ENCODE results near the gene RAB5B. TPM values are rescaled to one million over a fixed set of nuclear protein-coding genes. Genes with fewer than 3 reads are reported as not detected.

RAB5B gene
- polyA plus RNA-seq, 3 donors from 2014 or later: 54.6 to 80.6 (median 76.9) TPM

DNA sequence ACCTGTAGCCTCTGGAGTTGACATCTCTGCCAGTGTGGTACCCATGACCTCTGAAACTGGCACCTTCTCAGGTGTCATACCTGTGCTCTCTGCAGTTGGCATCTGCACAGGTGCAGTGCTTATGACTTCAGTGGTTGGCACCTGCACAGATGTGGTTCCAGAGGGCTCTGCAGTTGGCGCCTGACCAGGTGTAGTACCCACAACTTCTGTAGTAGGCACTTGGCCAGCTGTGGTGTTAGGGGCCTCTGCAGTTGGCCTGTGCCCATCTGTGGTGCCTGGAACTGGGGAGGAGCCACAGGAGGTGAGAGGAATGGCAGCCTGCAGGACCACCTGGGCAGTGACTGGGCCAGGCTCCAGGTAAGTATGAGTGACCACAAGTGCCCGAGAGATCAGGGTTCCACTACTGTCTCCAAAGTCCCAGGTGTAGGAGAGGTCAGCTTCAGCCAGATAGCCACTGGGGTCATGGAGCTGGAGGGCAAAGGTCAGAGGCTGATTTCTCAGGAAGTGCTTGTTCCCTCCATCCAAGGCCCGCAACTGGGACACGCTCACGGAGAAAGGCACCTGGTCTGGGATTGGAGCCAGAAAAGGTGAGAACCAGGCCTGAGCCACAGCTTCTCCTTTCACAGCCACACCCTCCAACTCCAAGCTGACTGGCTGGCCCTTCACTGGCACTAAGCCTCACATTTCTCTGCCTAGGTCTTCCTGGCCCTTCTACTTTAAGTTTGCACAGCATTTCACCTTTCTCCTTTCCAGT is 16.6 kb upstream of the RAB5B start:
- no peak for DNase-seq
- Mint-ChIP-seq H3K4me1 (no peaks in the 10 kb centered on the region), H3K27ac (peak overlapping the region in 2 of 6 donors; percentile 19 to 86), H3K4me3 (no peak overlapping the region), H3K9me3 (no peaks in the 10 kb centered on the region), H3K36me3 (peaks cover 0 to 18% (median 3%) of the 10 kb centered on the region in 3 donors), H3K27me3 (ENCODE audit: low read depth in 3 of 3) (no peaks in the 10 kb centered on the region)

DNA sequence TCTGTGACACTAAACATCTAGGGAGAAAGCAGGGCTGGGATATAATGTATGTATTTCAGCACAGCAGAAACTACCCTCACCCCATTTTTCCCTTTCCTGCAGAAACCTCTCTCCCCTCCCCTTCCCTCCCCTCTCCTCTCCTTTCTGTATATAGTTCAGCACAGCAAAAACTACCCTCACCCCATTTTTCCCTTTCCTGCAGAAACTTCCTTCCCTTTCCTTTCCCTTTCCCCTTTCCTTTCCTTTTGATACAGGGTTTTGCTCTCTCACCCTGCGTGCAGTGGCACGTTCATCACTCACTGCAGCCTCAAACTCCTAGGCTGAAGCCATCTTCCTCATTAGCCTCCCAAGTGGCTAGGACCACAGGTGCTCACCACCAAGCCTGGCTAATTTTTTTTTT is 10.1 kb upstream of the RAB5B start:
- DNase-seq: no peak
- peaks cover 27 to 35% of the 10 kb centered on the region in 2 donors for H3K4me1 Mint-ChIP-seq
- no peak overlapping the region for H3K27ac Mint-ChIP-seq
- no peak overlapping the region for H3K4me3 Mint-ChIP-seq
- H3K9me3 Mint-ChIP-seq: no peaks in the 10 kb centered on the region
- no peaks in the 10 kb centered on the region for H3K36me3 Mint-ChIP-seq
- peaks cover 0 to 5% (median 4%) of the 10 kb centered on the region in 3 donors for H3K27me3 Mint-ChIP-seq (ENCODE audit: low read depth in 3 of 3)

DNA sequence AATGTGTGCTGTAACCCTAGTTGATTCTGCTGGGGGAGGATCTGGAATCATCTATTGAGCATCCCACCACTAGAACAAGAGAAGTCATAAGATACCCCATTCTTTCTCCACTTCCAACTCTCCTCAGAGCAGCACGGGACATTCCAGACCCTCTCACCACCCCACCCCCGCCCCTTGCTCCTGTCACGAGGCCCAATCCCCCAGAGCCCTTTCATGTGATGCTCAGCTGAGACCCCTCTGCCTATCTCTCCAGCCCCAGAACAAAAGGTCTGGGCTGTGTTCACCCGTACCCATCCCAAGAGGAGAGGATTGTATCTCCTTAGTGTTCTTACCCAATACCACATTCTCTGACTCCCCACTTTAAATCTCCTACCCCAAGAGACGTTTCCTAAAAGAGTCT is 8.6 kb upstream of the RAB5B start:
- H3K27ac Mint-ChIP-seq: peak overlapping the region in 5 of 6 donors; percentile 12 to 85 (median 74)

GRCh38 chr12:55965941-55966407 is 7.9 kb upstream of the RAB5B start, which contains the start of gene PMEL:
Gene PMEL, minus strand, starts transcription at chr12:55966042. Its CDS starts 31 bp downstream, at chr12:55966011.
- no peak for DNase-seq
- H3K4me1 Mint-ChIP-seq: peaks cover 27 to 35% of the 10 kb centered on the region in 2 donors
- H3K27ac Mint-ChIP-seq: peak within 1 kb of the TSS; percentile 81 to 93 (median 84)
- H3K4me3 Mint-ChIP-seq: peak within 1 kb of the TSS; percentile 86 to 93 (median 91)
- H3K27me3 Mint-ChIP-seq (ENCODE audit: low read depth in 3 of 3): peaks cover 0 to 5% (median 4%) of the 10 kb centered on the region in 3 donors
- H3K9me3 Mint-ChIP-seq: no peaks in the 10 kb centered on the region
- peaks cover 0 to 3% (median under 1%) of the 10 kb centered on the region in 3 donors for H3K36me3 Mint-ChIP-seq

More for the DNA sequence above, 8.6 kb upstream of the RAB5B start:
- H3K27me3 Mint-ChIP-seq (ENCODE audit: low read depth in 3 of 3): peaks cover 0 to 5% (median 4%) of the 10 kb centered on the region in 3 donors
- peaks cover 0 to 3% (median 0%) of the 10 kb centered on the region in 3 donors for H3K36me3 Mint-ChIP-seq
- peak overlapping the region; percentile 86 to 93 (median 91) for H3K4me3 Mint-ChIP-seq
- DNase-seq: no peak
- peaks cover 27 to 35% of the 10 kb centered on the region in 2 donors for H3K4me1 Mint-ChIP-seq
- H3K9me3 Mint-ChIP-seq: no peaks in the 10 kb centered on the region

- Mint-ChIP-seq H3K4me1 (peaks cover 27 to 35% of the 10 kb centered on the region in 2 donors), H3K27ac (peak within 1 kb of the TSS; percentile 81 to 93 (median 84)), H3K9me3 (no peaks in the 10 kb centered on the region), H3K27me3 (ENCODE audit: low read depth in 3 of 3) (peaks cover 0 to 5% (median 4%) of the 10 kb centered on the region in 3 donors), H3K36me3 (peaks cover 0 to 5% (median 3%) of the 10 kb centered on the region in 3 donors), H3K4me3 (peak within 1 kb of the TSS; percentile 86 to 93 (median 91))
- peak; percentile 88 to 89 (median 88) for DNase-seq
Measured at GRCh38 chr12:55966408-55967281, 7.2 kb upstream of the RAB5B start, which contains the start of gene CDK2. Gene CDK2, plus strand, starts transcription at chr12:55966830. Its CDS starts 179 bp downstream, at chr12:55967009.

GRCh38 chr12:55969356-55969755 is 4.5 kb upstream of the RAB5B start:
- Mint-ChIP-seq H3K27me3 (ENCODE audit: low read depth in 3 of 3) (peaks cover 0 to 3% (median 2%) of the 10 kb centered on the region in 3 donors), H3K9me3 (no peaks in the 10 kb centered on the region), H3K36me3 (peaks cover 0 to 5% (median 3%) of the 10 kb centered on the region in 3 donors), H3K27ac (peak overlapping the region in 2 of 6 donors; percentile 36 to 45), H3K4me3 (no peak overlapping the region), H3K4me1 (peaks cover 29 to 35% of the 10 kb centered on the region in 2 donors)
- no peak for DNase-seq

- H3K36me3 Mint-ChIP-seq: peaks cover 0 to 5% (median 3%) of the 10 kb centered on the region in 3 donors
- H3K9me3 Mint-ChIP-seq: no peaks in the 10 kb centered on the region
- no peak for DNase-seq
- H3K27me3 Mint-ChIP-seq (ENCODE audit: low read depth in 3 of 3): peaks cover 0 to 2% (median 0%) of the 10 kb centered on the region in 3 donors
- peaks cover 26 to 29% of the 10 kb centered on the region in 2 donors for H3K4me1 Mint-ChIP-seq
- H3K27ac Mint-ChIP-seq: no peak overlapping the region
- no peak overlapping the region for H3K4me3 Mint-ChIP-seq
Measured at GRCh38 chr12:55970775-55971174, 3.1 kb upstream of the RAB5B start.

GRCh38 chr12:55972042-55972441 is 1.8 kb upstream of the RAB5B start:
- Mint-ChIP-seq H3K9me3 (no peaks in the 10 kb centered on the region), H3K27me3 (ENCODE audit: low read depth in 3 of 3) (no peaks in the 10 kb centered on the region), H3K36me3 (peaks cover 0 to 5% (median 3%) of the 10 kb centered on the region in 3 donors), H3K27ac (peak overlapping the region in 2 of 6 donors; percentile 32 to 60), H3K4me1 (peaks cover 24 to 27% of the 10 kb centered on the region in 2 donors), H3K4me3 (peak overlapping the region in 1 of 5 donors; percentile 23)
- DNase-seq: no peak

DNA sequence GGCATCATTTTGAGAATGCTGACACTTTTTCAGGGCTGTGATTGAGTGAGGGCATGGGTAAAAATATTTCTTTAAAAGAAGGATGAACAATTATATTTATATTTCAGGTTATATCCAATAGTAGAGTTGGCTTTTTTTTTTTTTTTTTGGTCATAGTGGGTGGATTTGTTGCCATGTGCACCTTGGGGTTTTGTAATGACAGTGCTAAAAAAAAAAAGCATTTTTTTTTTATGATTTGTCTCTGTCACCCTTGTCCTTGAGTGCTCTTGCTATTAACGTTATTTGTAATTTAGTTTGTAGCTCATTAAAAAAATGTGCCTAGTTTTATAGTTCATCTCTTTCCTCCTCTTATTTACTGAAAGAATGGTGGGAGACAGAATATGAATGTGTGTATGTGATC is 1.4 kb upstream of the RAB5B start:
- no peaks in the 10 kb centered on the region for H3K27me3 Mint-ChIP-seq (ENCODE audit: low read depth in 3 of 3)
- peak overlapping the region in 2 of 6 donors; percentile 32 to 60 for H3K27ac Mint-ChIP-seq
- peak overlapping the region in 1 of 5 donors; percentile 23 for H3K4me3 Mint-ChIP-seq
- H3K4me1 Mint-ChIP-seq: peaks cover 19 to 27% of the 10 kb centered on the region in 2 donors
- H3K36me3 Mint-ChIP-seq: peaks cover 0 to 5% (median 3%) of the 10 kb centered on the region in 3 donors
- H3K9me3 Mint-ChIP-seq: no peaks in the 10 kb centered on the region
- no peak for DNase-seq

DNA sequence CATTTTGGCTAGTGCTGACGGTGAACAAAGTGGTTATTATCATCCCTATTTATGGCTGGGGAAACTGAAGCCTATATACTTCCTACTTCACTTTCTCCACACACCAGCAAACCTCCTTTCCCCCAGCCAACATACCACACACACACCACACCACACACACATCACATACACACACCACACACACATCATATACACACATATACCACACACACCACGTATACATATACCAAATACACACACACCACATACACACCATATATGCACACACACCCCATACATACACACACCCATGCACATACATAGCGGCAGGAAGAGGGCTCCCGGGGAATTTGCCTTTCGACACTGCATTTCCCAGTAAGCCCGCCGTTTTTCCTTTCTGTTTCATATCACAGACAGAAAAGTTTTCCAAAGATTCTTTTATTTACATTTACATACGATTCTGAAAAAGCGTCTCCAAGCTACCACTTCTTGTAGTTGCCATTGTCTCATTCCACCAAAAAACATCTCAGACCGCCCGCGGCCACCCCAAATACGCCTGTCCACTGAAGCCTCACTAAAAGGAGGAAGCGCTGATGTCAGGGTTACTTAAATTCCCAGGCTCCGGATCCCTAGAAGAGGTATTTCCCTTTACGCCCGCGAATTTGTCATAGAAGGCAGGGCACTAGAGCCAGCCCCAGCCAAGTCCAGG is 823 bp upstream of the RAB5B start:
- H3K9me3 Mint-ChIP-seq: no peaks in the 10 kb centered on the region
- H3K27me3 Mint-ChIP-seq (ENCODE audit: low read depth in 3 of 3): no peaks in the 10 kb centered on the region
- no peak overlapping the region for H3K4me3 Mint-ChIP-seq
- no peak overlapping the region for H3K27ac Mint-ChIP-seq
- DNase-seq: no peak
- peaks cover 0 to 5% (median 3%) of the 10 kb centered on the region in 3 donors for H3K36me3 Mint-ChIP-seq
- H3K4me1 Mint-ChIP-seq: peaks cover 15 to 27% of the 10 kb centered on the region in 2 donors

DNA sequence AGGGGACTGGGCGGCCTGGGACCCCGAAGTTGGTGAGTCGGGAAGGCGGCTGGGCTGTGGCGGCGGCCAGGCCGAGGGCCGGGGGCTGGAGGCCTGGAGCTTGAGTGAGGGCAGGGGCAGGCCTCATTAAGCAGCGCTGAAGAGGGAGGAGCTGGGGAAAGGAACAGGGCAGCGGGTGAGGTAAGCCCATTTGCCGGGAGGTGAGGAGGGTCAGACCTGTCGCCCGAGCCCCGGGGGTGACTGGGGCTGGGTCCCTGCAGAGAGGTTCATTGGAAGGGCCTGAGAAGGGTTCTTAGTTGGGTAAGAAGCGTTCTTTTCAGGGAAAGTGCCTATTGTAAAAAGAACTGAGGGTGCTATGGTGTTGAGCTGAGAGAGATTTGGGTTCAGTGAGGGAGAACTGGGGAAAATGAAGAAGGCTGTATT is 441 bp downstream of the RAB5B start:
- Mint-ChIP-seq H3K9me3 (no peaks in the 10 kb centered on the region), H3K4me3 (no peak overlapping the region), H3K36me3 (peaks cover 0 to 5% (median 0%) of the 10 kb centered on the region in 3 donors), H3K27me3 (ENCODE audit: low read depth in 3 of 3) (no peaks in the 10 kb centered on the region), H3K4me1 (peaks cover 18 to 31% of the 10 kb centered on the region in 2 donors), H3K27ac (no peak overlapping the region)
- no peak for DNase-seq

GRCh38 chr12:55978393-55978792 is 4.5 kb downstream of the RAB5B start:
- Mint-ChIP-seq H3K4me1 (peaks cover 17 to 45% of the 10 kb centered on the region in 2 donors), H3K4me3 (no peak overlapping the region), H3K9me3 (no peaks in the 10 kb centered on the region), H3K27ac (no peak overlapping the region), H3K36me3 (peaks cover 0 to 10% (median 4%) of the 10 kb centered on the region in 3 donors), H3K27me3 (ENCODE audit: low read depth in 3 of 3) (no peaks in the 10 kb centered on the region)
- no peak for DNase-seq

- peak overlapping the region in 4 of 6 donors; percentile 1 to 34 (median 14) for H3K27ac Mint-ChIP-seq
- no peaks in the 10 kb centered on the region for H3K27me3 Mint-ChIP-seq (ENCODE audit: low read depth in 3 of 3)
- DNase-seq: no peak
- H3K9me3 Mint-ChIP-seq: no peaks in the 10 kb centered on the region
- peaks cover 17 to 45% of the 10 kb centered on the region in 2 donors for H3K4me1 Mint-ChIP-seq
- H3K4me3 Mint-ChIP-seq: no peak overlapping the region
- H3K36me3 Mint-ChIP-seq: peaks cover 0 to 10% (median 7%) of the 10 kb centered on the region in 3 donors
Measured at GRCh38 chr12:55979069-55979468, 5.2 kb downstream of the RAB5B start.
